K562 (cell line): Measurements from ENCODE around the gene RNF207.

ENCODE experiments used
- BHLHE40 ChIP-seq: IDR thresholded peaks from 2 replicates; pipeline ENCODE4 v1.6.1; 2011; ENCODE audit warnings: low read length, improper control_type of control experiment
- ESRRA ChIP-seq: fragments of 450-650 bp; IDR thresholded peaks from 2 replicates; pipeline ENCODE4 v1.6.1; 2014; ENCODE audit warnings: low read depth, mild to moderate bottlenecking, moderate library complexity, borderline replicate concordance
- MAFK ChIP-seq: IDR thresholded peaks from 2 replicates; pipeline ENCODE4 v1.6.1; 2011; ENCODE audit warnings: low read length, improper control_type of control experiment
- MYC ChIP-seq, 2 experiments: fragments of 250-450 bp in 1 of 2; sonication (Bioruptor Pico) in 1 of 2; IDR thresholded peaks; 2 replicates each; pipeline versions ENCODE4 v1.5.1 to v1.6.1; 2012 to 2021; ENCODE audit warnings: low read depth in 2 of 2, borderline replicate concordance in 1 of 2, improper control_type of control experiment in 1 of 2, low read length in 1 of 2, mild to moderate bottlenecking in 1 of 2, moderate library complexity in 1 of 2
- POLR2AphosphoS5 ChIP-seq: IDR thresholded peaks from 2 replicates; pipeline ENCODE4 v1.6.1; 2011; ENCODE audit warnings: mild to moderate bottlenecking, low read depth, low read length, moderate library complexity; ENCODE audit not compliant: control insufficient read depth, insufficient read depth
- PPARD ChIP-seq: fragments of 250-450 bp; sonication (Bioruptor Pico); IDR thresholded peaks from 2 replicates; pipeline ENCODE4 v1.8.0; 2022; ENCODE audit warnings: inconsistent platforms, mild to moderate bottlenecking, moderate library complexity
- SETDB1 ChIP-seq: IDR thresholded peaks from one replicate; pipeline ENCODE4 v1.6.1; 2012; ENCODE audit warnings: low read length, control low read depth, inconsistent platforms
- ZKSCAN1 ChIP-seq: fragments of 150-350 bp; IDR thresholded peaks from 2 replicates; pipeline ENCODE4 v1.6.1; 2016; ENCODE audit warnings: low read depth, low read length
- ZNF766 ChIP-seq: fragments of 200-800 bp; sonication (Bioruptor generic); conservative IDR thresholded peaks from 2 replicates; pipeline ENCODE4 v1.6.1; 2016; ENCODE audit warnings: missing genetic modification characterization, missing compliant biosample characterization
- TF ChIP-seq, protein P1 (sequence below), 3 experiments: IDR thresholded peaks in 2 of 3; conservative IDR thresholded peaks in 1 of 3; 2 replicates each; pipeline ENCODE4 v1.5.1; 2011 to 2012; ENCODE audit warnings: low read length in 3 of 3, mild to moderate bottlenecking in 3 of 3, control low read depth in 2 of 3, improper control_type of control experiment in 1 of 3, inconsistent platforms in 1 of 3, low read depth in 1 of 3, mixed read lengths in 1 of 3, moderate library complexity in 1 of 3; ENCODE audit not compliant: insufficient read depth in 2 of 3
- TF ChIP-seq, protein P2 (sequence below): fragments of 450-650 bp; IDR thresholded peaks from 2 replicates; pipeline ENCODE4 v1.6.1; 2017; ENCODE audit warnings: antibody characterized with exemption, mild to moderate bottlenecking
- TF ChIP-seq, protein P3 (sequence below): sonication (generic); formaldehyde crosslinking; IDR thresholded peaks from 2 replicates; pipeline ENCODE4 v1.8.1; 2023; ENCODE audit warnings: mild to moderate bottlenecking, missing genetic modification reagents

DNA sequence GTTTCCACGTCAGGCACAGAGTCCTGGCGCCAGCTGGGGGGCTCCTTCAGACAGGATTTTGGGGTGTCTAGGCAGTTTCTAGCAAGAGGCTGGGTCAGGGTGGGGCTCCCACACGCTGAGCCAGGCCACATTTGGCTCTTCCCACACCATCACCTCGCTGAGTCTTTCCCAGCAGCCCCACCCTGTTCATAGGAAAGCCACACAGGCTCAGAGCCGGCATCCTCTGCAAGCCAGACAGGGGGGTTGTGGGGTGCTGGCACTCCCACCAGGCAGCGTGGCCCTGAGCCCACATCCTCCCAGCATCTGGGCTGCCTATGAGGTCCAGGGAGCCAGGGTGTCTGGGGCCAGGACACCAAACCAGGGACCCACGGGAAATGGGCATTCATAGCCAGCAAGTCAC is 57.8 kb downstream of the RNF207 start:
- no peak for TF ChIP-seq POLR2AphosphoS5
- TF ChIP-seq, protein P1, sequence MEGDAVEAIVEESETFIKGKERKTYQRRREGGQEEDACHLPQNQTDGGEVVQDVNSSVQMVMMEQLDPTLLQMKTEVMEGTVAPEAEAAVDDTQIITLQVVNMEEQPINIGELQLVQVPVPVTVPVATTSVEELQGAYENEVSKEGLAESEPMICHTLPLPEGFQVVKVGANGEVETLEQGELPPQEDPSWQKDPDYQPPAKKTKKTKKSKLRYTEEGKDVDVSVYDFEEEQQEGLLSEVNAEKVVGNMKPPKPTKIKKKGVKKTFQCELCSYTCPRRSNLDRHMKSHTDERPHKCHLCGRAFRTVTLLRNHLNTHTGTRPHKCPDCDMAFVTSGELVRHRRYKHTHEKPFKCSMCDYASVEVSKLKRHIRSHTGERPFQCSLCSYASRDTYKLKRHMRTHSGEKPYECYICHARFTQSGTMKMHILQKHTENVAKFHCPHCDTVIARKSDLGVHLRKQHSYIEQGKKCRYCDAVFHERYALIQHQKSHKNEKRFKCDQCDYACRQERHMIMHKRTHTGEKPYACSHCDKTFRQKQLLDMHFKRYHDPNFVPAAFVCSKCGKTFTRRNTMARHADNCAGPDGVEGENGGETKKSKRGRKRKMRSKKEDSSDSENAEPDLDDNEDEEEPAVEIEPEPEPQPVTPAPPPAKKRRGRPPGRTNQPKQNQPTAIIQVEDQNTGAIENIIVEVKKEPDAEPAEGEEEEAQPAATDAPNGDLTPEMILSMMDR (IDR thresholded peaks at IDR 0.05 in 2 of 3, conservative IDR thresholded peaks at IDR 0.05 in 1 of 3; ENCODE audit: insufficient read depth in 2 of 3, low read depth in 1 of 3, low read length in 3 of 3) = no peak
- TF ChIP-seq ZNF766 (CRISPR knock-in tag) = no peak
- TF ChIP-seq ESRRA = no peak
- TF ChIP-seq MAFK = no peak
- TF ChIP-seq, protein P2, sequence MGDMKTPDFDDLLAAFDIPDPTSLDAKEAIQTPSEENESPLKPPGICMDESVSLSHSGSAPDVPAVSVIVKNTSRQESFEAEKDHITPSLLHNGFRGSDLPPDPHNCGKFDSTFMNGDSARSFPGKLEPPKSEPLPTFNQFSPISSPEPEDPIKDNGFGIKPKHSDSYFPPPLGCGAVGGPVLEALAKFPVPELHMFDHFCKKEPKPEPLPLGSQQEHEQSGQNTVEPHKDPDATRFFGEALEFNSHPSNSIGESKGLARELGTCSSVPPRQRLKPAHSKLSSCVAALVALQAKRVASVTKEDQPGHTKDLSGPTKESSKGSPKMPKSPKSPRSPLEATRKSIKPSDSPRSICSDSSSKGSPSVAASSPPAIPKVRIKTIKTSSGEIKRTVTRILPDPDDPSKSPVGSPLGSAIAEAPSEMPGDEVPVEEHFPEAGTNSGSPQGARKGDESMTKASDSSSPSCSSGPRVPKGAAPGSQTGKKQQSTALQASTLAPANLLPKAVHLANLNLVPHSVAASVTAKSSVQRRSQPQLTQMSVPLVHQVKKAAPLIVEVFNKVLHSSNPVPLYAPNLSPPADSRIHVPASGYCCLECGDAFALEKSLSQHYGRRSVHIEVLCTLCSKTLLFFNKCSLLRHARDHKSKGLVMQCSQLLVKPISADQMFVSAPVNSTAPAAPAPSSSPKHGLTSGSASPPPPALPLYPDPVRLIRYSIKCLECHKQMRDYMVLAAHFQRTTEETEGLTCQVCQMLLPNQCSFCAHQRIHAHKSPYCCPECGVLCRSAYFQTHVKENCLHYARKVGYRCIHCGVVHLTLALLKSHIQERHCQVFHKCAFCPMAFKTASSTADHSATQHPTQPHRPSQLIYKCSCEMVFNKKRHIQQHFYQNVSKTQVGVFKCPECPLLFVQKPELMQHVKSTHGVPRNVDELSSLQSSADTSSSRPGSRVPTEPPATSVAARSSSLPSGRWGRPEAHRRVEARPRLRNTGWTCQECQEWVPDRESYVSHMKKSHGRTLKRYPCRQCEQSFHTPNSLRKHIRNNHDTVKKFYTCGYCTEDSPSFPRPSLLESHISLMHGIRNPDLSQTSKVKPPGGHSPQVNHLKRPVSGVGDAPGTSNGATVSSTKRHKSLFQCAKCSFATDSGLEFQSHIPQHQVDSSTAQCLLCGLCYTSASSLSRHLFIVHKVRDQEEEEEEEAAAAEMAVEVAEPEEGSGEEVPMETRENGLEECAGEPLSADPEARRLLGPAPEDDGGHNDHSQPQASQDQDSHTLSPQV = no peak
- TF ChIP-seq, protein P3, sequence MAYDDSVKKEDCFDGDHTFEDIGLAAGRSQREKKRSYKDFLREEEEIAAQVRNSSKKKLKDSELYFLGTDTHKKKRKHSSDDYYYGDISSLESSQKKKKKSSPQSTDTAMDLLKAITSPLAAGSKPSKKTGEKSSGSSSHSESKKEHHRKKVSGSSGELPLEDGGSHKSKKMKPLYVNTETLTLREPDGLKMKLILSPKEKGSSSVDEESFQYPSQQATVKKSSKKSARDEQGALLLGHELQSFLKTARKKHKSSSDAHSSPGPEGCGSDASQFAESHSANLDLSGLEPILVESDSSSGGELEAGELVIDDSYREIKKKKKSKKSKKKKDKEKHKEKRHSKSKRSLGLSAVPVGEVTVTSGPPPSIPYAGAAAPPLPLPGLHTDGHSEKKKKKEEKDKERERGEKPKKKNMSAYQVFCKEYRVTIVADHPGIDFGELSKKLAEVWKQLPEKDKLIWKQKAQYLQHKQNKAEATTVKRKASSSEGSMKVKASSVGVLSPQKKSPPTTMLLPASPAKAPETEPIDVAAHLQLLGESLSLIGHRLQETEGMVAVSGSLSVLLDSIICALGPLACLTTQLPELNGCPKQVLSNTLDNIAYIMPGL (CRISPR knock-in tag) = no peak
- TF ChIP-seq PPARD (CRISPR knock-in tag) = no peak
- TF ChIP-seq SETDB1 = no peak
- TF ChIP-seq BHLHE40 = no peak
- no peak for TF ChIP-seq MYC (IDR thresholded peaks at IDR 0.05; ENCODE audit: low read depth, low read length)
- TF ChIP-seq MYC (CRISPR knock-in tag; IDR thresholded peaks at IDR 0.05; ENCODE audit: borderline replicate concordance, low read depth) = no peak
- TF ChIP-seq ZKSCAN1 = no peak
